Body of pancreas (tissue), 4 donors: ENCODE data around the gene FBXL7. TPM values are rescaled to one million over a fixed set of nuclear protein-coding genes. Genes with fewer than 3 reads are reported as not detected.

Experiments used
- ATAC-seq: fragments of 150-250 bp; one replicate; pipeline ENCODE4 v1.9.1; 2016
- DNase-seq, 4 donors: peaks; one replicate each; pipeline ENCODE4 v3.0.0-alpha.2; 2019
- H3K27ac ChIP-seq, 4 donors: fragments of 200-600 bp; sonication (generic); 1 replicate in 3 of 4; 2 replicates in 1 of 4; pipeline versions ENCODE4 v1.5.1 to v1.6.1; 2016 to 2019; ENCODE audit warnings: mild to moderate bottlenecking in 1 of 4, mixed read lengths in 1 of 4, moderate library complexity in 1 of 4
- H3K27me3 ChIP-seq, 2 donors: fragments of 200-600 bp; sonication (generic); one replicate each; pipeline ENCODE4 v1.6.0; 2016; ENCODE audit warnings: mild to moderate bottlenecking in 1 of 2
- H3K36me3 ChIP-seq, 2 donors: fragments of 200-600 bp; sonication (generic); replicated peaks in 1 of 2; 2 replicates each; pipeline ENCODE4 v1.5.1; 2016; ENCODE audit warnings: low read depth in 2 of 2; ENCODE audit not compliant: insufficient read depth in 1 of 2
- H3K4me1 ChIP-seq: fragments of 200-600 bp; sonication (generic); one replicate; pipeline ENCODE4 v1.6.0; 2016
- H3K4me3 ChIP-seq, 2 donors: fragments of 200-600 bp; sonication (generic); 1 replicate in 1 of 2; 2 replicates in 1 of 2; pipeline ENCODE4 v1.5.1; 2016 to 2019
- H3K9me3 ChIP-seq, 3 donors: fragments of 200-600 bp; sonication (generic); 1 replicate in 2 of 3; 2 replicates in 1 of 3; pipeline ENCODE4 v1.5.1; 2016
- CTCF ChIP-seq, 7 experiments: fragments of 450-650 bp in 4 of 7; fragments of 200-600 bp in 3 of 7; sonication (generic) in 3 of 7; IDR thresholded peaks; one replicate each; pipeline ENCODE4 v1.5.1; 2016 to 2019; ENCODE audit warnings: antibody characterized with exemption in 7 of 7
- POLR2A ChIP-seq, 3 donors: fragments of 450-650 bp; IDR thresholded peaks; one replicate each; pipeline ENCODE4 v1.6.1; 2016; ENCODE audit warnings: antibody characterized with exemption in 3 of 3, mild to moderate bottlenecking in 2 of 3
- WGBS, 2 donors: methylation state at CpG; one replicate each; pipeline ENCODE4 v1.1.5; 2017; 5-methylcytosine and 5-hydroxymethylcytosine counted together
- intact Hi-C: fragments of 100-400 bp; cut with DNase I; formaldehyde crosslinking; loops from one replicate; pipeline ENCODE4 v1.15.1; 2023
- total RNA-seq, 2 donors: library from RNA; depleted of rRNA; stranded (reverse); fragments of >200 nt; gene quantifications; one replicate each; pipeline ENCODE4 v1.1.0, GENCODE V29; 2016

The FBXL7 gene
- total RNA-seq, 2 donors from 2014 or later: 3.1 to 4.0 TPM

- no peak for ATAC-seq
- Histone ChIP-seq H3K27ac (no peak overlapping the region), H3K4me1 (no peaks in the 10 kb centered on the region), H3K36me3 (no peaks in the 10 kb centered on the region), H3K4me3 (no peak overlapping the region), H3K9me3 (no peaks in the 10 kb centered on the region), H3K27me3 (no peaks in the 10 kb centered on the region)
- no peak for DNase-seq
- TF ChIP-seq CTCF (IDR thresholded peaks at IDR 0.05): no peak
- intact Hi-C loops: no loop called here
Observed at GRCh38 chr5:15566789-15567188, 66.8 kb downstream of the FBXL7 start.

- intact Hi-C loops: no loop called here
- ATAC-seq: no peak
- H3K4me1 ChIP-seq: no peaks in the 10 kb centered on the region
- no peaks in the 10 kb centered on the region for H3K27me3 ChIP-seq
- TF ChIP-seq POLR2A (IDR thresholded peaks at IDR 0.05) (no peak), CTCF (IDR thresholded peaks at IDR 0.05) (no peak)
- no peaks in the 10 kb centered on the region for H3K9me3 ChIP-seq
- no peak overlapping the region for H3K4me3 ChIP-seq
- WGBS, 2 donors: 54 to 73% methylated on average over 5 of the region's 5 CpGs
- H3K27ac ChIP-seq: no peak overlapping the region
- H3K36me3 ChIP-seq: no peaks in the 10 kb centered on the region
- no peak for DNase-seq
Observed at GRCh38 chr5:15570491-15570890, 70.5 kb downstream of the FBXL7 start.

- Histone ChIP-seq H3K9me3 (no peaks in the 10 kb centered on the region), H3K27me3 (no peaks in the 10 kb centered on the region), H3K27ac (no peak overlapping the region), H3K36me3 (no peaks in the 10 kb centered on the region), H3K4me1 (no peaks in the 10 kb centered on the region), H3K4me3 (no peak overlapping the region)
- DNase-seq (no peak), ATAC-seq (no peak)
- TF ChIP-seq POLR2A (IDR thresholded peaks at IDR 0.05) (no peak), CTCF (IDR thresholded peaks at IDR 0.05) (no peak)
- 21 to 34% methylated on average over 1 of the region's 1 CpG for WGBS, 2 donors
- intact Hi-C loops: no loop called here
Observed at GRCh38 chr5:15571081-15571480, 71.1 kb downstream of the FBXL7 start.

GRCh38 chr5:15571618-15572017 lies 71.6 kb downstream of the FBXL7 start:
- no peaks in the 10 kb centered on the region for H3K27me3 ChIP-seq
- DNase-seq (no peak), ATAC-seq (no peak)
- H3K4me3 ChIP-seq: no peak overlapping the region
- 68 to 75% methylated on average over 7 of the region's 7 CpGs for WGBS, 2 donors
- no peaks in the 10 kb centered on the region for H3K4me1 ChIP-seq
- H3K27ac ChIP-seq: no peak overlapping the region
- no peaks in the 10 kb centered on the region for H3K36me3 ChIP-seq
- intact Hi-C loops: no loop called here
- H3K9me3 ChIP-seq: no peaks in the 10 kb centered on the region
- TF ChIP-seq CTCF (IDR thresholded peaks at IDR 0.05) (no peak), POLR2A (IDR thresholded peaks at IDR 0.05) (no peak)

- DNase-seq: no peak
- Histone ChIP-seq H3K4me1 (no peaks in the 10 kb centered on the region), H3K27me3 (no peaks in the 10 kb centered on the region), H3K4me3 (no peak overlapping the region), H3K27ac (no peak overlapping the region), H3K9me3 (no peaks in the 10 kb centered on the region), H3K36me3 (no peaks in the 10 kb centered on the region)
- no peak for ATAC-seq
- 37 to 45% methylated on average over 4 of the region's 4 CpGs for WGBS, 2 donors
- no peak for TF ChIP-seq CTCF (IDR thresholded peaks at IDR 0.05)
- no peak for TF ChIP-seq POLR2A (IDR thresholded peaks at IDR 0.05)
- intact Hi-C loops: no loop called here
Observed at GRCh38 chr5:15573590-15573989, 73.6 kb downstream of the FBXL7 start.
